Measurements from ENCODE around the gene GLMN. TPM values are rescaled to one million over a fixed set of nuclear protein-coding genes. Genes with fewer than 3 reads are reported as not detected.

Gene GLMN
- polyA plus RNA-seq, 3 donors: 2.1 to 4.1 (median 2.6) TPM

DNA sequence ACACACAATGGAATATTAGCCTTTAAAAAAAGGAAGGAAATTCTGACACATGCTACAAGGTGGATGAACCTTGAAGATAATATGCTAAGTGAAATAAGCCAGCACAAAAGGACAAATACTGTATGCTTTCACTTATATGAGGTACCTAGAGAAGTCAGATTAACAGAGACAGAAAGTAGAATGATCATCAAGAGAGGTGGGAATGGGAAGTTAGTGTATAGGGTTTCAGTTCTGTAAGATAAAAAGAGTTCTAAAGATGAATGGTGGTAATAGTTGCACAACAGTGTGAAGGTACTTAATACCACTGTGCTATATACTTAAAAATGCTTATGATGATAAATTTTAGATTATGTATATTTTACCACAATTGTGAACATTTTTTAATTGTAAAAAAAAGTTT lies 7.2 kb upstream of the GLMN start:
- intact Hi-C loops (cut with micrococcal nuclease): loop anchor here in 1 of 2 donors (10.0 kb wide), 1 partner anchor 179 kb away; the partner anchor contains the start of gene GFI1
- TF ChIP-seq, protein P1, sequence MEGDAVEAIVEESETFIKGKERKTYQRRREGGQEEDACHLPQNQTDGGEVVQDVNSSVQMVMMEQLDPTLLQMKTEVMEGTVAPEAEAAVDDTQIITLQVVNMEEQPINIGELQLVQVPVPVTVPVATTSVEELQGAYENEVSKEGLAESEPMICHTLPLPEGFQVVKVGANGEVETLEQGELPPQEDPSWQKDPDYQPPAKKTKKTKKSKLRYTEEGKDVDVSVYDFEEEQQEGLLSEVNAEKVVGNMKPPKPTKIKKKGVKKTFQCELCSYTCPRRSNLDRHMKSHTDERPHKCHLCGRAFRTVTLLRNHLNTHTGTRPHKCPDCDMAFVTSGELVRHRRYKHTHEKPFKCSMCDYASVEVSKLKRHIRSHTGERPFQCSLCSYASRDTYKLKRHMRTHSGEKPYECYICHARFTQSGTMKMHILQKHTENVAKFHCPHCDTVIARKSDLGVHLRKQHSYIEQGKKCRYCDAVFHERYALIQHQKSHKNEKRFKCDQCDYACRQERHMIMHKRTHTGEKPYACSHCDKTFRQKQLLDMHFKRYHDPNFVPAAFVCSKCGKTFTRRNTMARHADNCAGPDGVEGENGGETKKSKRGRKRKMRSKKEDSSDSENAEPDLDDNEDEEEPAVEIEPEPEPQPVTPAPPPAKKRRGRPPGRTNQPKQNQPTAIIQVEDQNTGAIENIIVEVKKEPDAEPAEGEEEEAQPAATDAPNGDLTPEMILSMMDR (IDR thresholded peaks at IDR 0.05): no peak

DNA sequence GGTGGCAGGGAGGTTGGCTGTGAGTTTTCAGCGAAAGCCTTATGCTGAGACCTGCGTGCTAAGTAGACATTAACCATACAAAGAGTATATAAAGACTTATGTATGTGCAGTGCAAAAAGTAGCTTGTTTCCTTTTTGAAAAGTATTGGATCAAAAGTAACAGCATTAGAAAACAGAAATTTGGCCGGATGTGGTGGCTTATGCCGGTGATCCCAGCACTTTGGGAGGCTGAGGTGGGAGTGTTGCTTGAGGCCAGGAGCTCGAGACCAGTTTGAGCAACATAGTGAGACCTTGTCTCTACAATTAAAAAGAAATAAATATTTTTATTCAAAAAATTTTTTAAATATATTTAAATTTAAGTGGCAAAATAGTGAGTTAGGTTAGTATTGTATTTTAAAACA lies 2.2 kb upstream of the GLMN start:
- Mint-ChIP-seq H3K4me3 (no peak overlapping the region), H3K36me3 (peaks cover 23 to 30% of the 10 kb centered on the region in 2 donors), H3K4me1 (peaks cover 19% of the 10 kb centered on the region), H3K9me3 (no peaks in the 10 kb centered on the region), H3K27ac (no peak overlapping the region), H3K27me3 (ENCODE audit: low read depth in 3 of 3) (no peaks in the 10 kb centered on the region)
- Histone ChIP-seq H3K79me2 (ENCODE audit: insufficient read depth, low read length) (peaks cover 29% of the 10 kb centered on the region), H3K9me3 (replicated peaks in 1 of 2; ENCODE audit: control insufficient read depth in 1 of 2, insufficient read depth in 1 of 2, low read length in 2 of 2) (no peaks in the 10 kb centered on the region), H2AFZ (ENCODE audit: insufficient read depth, low read depth, low read length, poor library complexity, severe bottlenecking) (no peak overlapping the region), H3K4me1 (ENCODE audit: control insufficient read depth in 1 of 2, insufficient read depth in 2 of 2, low read length in 2 of 2) (peaks cover 10 to 19% of the 10 kb centered on the region in 2 donors), H3K27me3 (ENCODE audit: control insufficient read depth in 2 of 2, insufficient read depth in 2 of 2, low read length in 2 of 2) (no peaks in the 10 kb centered on the region), H3K27ac (ENCODE audit: low read depth in 1 of 2, low read length in 2 of 2) (no peak overlapping the region), H3K9ac (ENCODE audit: insufficient read depth, low read length, poor library complexity, severe bottlenecking) (no peak overlapping the region), H3K4me3 (replicated peaks in 1 of 3; ENCODE audit: low read depth in 2 of 3, low read length in 3 of 3) (no peak overlapping the region), H3K4me2 (replicated peaks; ENCODE audit: extremely low read depth, low read length, poor library complexity, severe bottlenecking) (no peak overlapping the region), H4K20me1 (ENCODE audit: insufficient read depth, low read length) (no peaks in the 10 kb centered on the region), H3K36me3 (replicated peaks in 1 of 2; ENCODE audit: control insufficient read depth in 1 of 2, insufficient read depth in 2 of 2, low read length in 2 of 2) (peaks cover 16 to 33% of the 10 kb centered on the region in 2 donors)
- WGBS (ENCODE audit: insufficient coverage): no CpG with 5 or more reads among the region's 5 CpGs
- no peak for DNase-seq
- TF ChIP-seq, protein P1 (IDR thresholded peaks at IDR 0.05): no peak
- intact Hi-C loops (cut with micrococcal nuclease): loop anchor here in 1 of 2 donors (10.0 kb wide), 1 partner anchor 184 kb away; the partner anchor contains the start of gene GFI1

More for the DNA sequence above, 7.2 kb upstream of the GLMN start:
- H3K9me3 Mint-ChIP-seq: no peaks in the 10 kb centered on the region
- Histone ChIP-seq H3K9ac (ENCODE audit: insufficient read depth, low read length, poor library complexity, severe bottlenecking) (no peak overlapping the region), H3K9me3 (replicated peaks in 1 of 2; ENCODE audit: control insufficient read depth in 1 of 2, insufficient read depth in 1 of 2, low read length in 2 of 2) (no peaks in the 10 kb centered on the region), H3K79me2 (ENCODE audit: insufficient read depth, low read length) (no peaks in the 10 kb centered on the region), H4K20me1 (ENCODE audit: insufficient read depth, low read length) (no peaks in the 10 kb centered on the region), H3K4me2 (replicated peaks; ENCODE audit: extremely low read depth, low read length, poor library complexity, severe bottlenecking) (no peak overlapping the region), H2AFZ (ENCODE audit: insufficient read depth, low read depth, low read length, poor library complexity, severe bottlenecking) (no peak overlapping the region), H3K4me1 (ENCODE audit: control insufficient read depth in 1 of 2, insufficient read depth in 2 of 2, low read length in 2 of 2) (no peaks in the 10 kb centered on the region), H3K4me3 (replicated peaks in 1 of 3; ENCODE audit: low read depth in 2 of 3, low read length in 3 of 3) (no peak overlapping the region), H3K27me3 (ENCODE audit: control insufficient read depth in 2 of 2, insufficient read depth in 2 of 2, low read length in 2 of 2) (no peaks in the 10 kb centered on the region), H3K36me3 (replicated peaks in 1 of 2; ENCODE audit: control insufficient read depth in 1 of 2, insufficient read depth in 2 of 2, low read length in 2 of 2) (peaks cover 23 to 58% of the 10 kb centered on the region in 2 donors), H3K27ac (ENCODE audit: low read depth in 1 of 2, low read length in 2 of 2) (no peak overlapping the region)
- no peak for DNase-seq
- no peaks in the 10 kb centered on the region for H3K27me3 Mint-ChIP-seq (ENCODE audit: low read depth in 3 of 3)
- no peak overlapping the region for H3K27ac Mint-ChIP-seq
- H3K36me3 Mint-ChIP-seq: peaks cover 34 to 56% of the 10 kb centered on the region in 2 donors
- H3K4me3 Mint-ChIP-seq: no peak overlapping the region
- H3K4me1 Mint-ChIP-seq: peaks cover 3% of the 10 kb centered on the region
